ENCODE data around the gene DSCAML1. TPM values are rescaled to one million over a fixed set of nuclear protein-coding genes. Genes with fewer than 3 reads are reported as not detected.

The DSCAML1 gene
- total RNA-seq, 1 donor from 2014 or later, result 0.16 TPM

DNA sequence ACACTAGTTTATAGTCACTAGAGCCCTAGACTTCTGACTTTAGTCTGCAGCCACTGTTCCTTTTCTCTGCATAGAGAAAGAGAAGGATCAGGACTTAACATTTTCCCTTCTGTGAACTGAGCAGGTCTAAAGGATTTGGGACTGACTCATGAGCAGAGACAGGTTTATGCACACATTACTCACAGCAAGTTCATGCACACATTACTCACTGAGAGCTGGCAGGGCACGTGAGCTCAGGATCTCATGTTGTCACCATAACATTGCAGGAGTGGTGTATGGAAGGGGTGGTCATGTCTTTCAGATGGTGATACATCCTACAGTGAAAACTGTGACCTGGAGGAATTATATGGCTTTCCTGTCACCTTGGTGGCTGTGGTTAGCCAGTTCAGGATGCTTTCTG, 413.0 kb downstream of the DSCAML1 start:
- Mint-ChIP-seq H3K4me3 (ENCODE audit: unreplicated experiment) (peak overlapping the region; percentile 5), H3K36me3 (ENCODE audit: low read depth, unreplicated experiment) (peaks cover 37% of the 10 kb centered on the region), H3K4me1 (ENCODE audit: low read depth, unreplicated experiment) (peaks cover 18% of the 10 kb centered on the region), H3K27me3 (ENCODE audit: low read depth, unreplicated experiment) (no peaks in the 10 kb centered on the region), H3K9me3 (ENCODE audit: unreplicated experiment) (peaks cover 2% of the 10 kb centered on the region), H3K27ac (ENCODE audit: unreplicated experiment) (peak overlapping the region; percentile 43)
- peaks cover 19% of the 10 kb centered on the region for H4K20me1 ChIP-seq (ENCODE audit: insufficient read depth, low read length)
- H3K9me3 ChIP-seq (ENCODE audit: insufficient read depth, low read depth, low read length), result no peaks in the 10 kb centered on the region
- no peak overlapping the region for H3K4me3 ChIP-seq (ENCODE audit: insufficient read depth, low read depth, low read length)
- TF ChIP-seq, protein P1, sequence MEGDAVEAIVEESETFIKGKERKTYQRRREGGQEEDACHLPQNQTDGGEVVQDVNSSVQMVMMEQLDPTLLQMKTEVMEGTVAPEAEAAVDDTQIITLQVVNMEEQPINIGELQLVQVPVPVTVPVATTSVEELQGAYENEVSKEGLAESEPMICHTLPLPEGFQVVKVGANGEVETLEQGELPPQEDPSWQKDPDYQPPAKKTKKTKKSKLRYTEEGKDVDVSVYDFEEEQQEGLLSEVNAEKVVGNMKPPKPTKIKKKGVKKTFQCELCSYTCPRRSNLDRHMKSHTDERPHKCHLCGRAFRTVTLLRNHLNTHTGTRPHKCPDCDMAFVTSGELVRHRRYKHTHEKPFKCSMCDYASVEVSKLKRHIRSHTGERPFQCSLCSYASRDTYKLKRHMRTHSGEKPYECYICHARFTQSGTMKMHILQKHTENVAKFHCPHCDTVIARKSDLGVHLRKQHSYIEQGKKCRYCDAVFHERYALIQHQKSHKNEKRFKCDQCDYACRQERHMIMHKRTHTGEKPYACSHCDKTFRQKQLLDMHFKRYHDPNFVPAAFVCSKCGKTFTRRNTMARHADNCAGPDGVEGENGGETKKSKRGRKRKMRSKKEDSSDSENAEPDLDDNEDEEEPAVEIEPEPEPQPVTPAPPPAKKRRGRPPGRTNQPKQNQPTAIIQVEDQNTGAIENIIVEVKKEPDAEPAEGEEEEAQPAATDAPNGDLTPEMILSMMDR (IDR thresholded peaks at IDR 0.05; ENCODE audit: insufficient read depth, low read depth, low read length), result no peak
- no peak for TF ChIP-seq EZH2 (IDR thresholded peaks at IDR 0.05; ENCODE audit: insufficient read depth, low read length)
- no peaks in the 10 kb centered on the region for H3K79me2 ChIP-seq (ENCODE audit: insufficient read depth, low read length)
- H3K9ac ChIP-seq (ENCODE audit: low read length), result peak overlapping the region; percentile 13
- no peak overlapping the region for H2AFZ ChIP-seq (ENCODE audit: low read depth, low read length)
- H3K27me3 ChIP-seq (ENCODE audit: insufficient read depth, low read length), result no peaks in the 10 kb centered on the region
- H3K36me3 ChIP-seq (ENCODE audit: insufficient read depth, low read length), result peaks cover 19% of the 10 kb centered on the region
- peak overlapping the region; percentile 62 for H3K27ac ChIP-seq (ENCODE audit: low read depth, low read length)
- peak overlapping the region; percentile 2 for H3K4me2 ChIP-seq (ENCODE audit: low read length)
- FAIRE-seq (peak; percentile 96), DNase-seq (ENCODE audit: low read depth) (peak; percentile 84)
- H3K4me1 ChIP-seq (ENCODE audit: insufficient read depth, low read length), result peaks cover 22% of the 10 kb centered on the region

DNA sequence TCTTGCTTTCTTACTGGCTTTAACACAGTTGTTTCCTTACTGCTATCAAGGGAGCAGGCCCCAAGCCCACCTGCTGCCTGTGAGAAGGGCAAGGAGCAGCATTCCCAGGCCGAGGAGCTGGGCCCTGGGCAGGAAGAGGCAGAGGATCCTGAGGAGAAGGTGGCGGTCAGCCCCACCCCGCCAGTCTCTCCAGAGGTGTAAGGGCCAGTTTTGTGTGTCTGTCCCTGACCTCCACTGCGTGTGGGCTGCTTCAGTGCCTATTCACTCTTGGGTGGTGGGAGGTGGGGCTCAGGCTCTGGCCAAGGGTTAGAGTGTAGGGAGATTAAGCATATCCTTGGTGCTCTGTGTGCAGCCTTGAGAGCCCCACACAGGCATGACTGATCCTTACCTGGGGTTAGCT, 414.3 kb downstream of the DSCAML1 start:
- H3K9ac ChIP-seq (ENCODE audit: low read length), result no peak overlapping the region
- H3K4me1 Mint-ChIP-seq (ENCODE audit: low read depth, unreplicated experiment), result peaks cover 10% of the 10 kb centered on the region
- H3K4me1 ChIP-seq (ENCODE audit: insufficient read depth, low read length), result peaks cover 13% of the 10 kb centered on the region
- H3K27me3 ChIP-seq (ENCODE audit: insufficient read depth, low read length), result no peaks in the 10 kb centered on the region
- no peak for TF ChIP-seq EZH2 (IDR thresholded peaks at IDR 0.05; ENCODE audit: insufficient read depth, low read length)
- TF ChIP-seq, protein P1 (IDR thresholded peaks at IDR 0.05; ENCODE audit: insufficient read depth, low read depth, low read length), result no peak
- H3K4me2 ChIP-seq (ENCODE audit: low read length), result no peak overlapping the region
- no peak overlapping the region for H3K4me3 ChIP-seq (ENCODE audit: insufficient read depth, low read depth, low read length)
- H3K27ac ChIP-seq (ENCODE audit: low read depth, low read length), result no peak overlapping the region
- H3K36me3 ChIP-seq (ENCODE audit: insufficient read depth, low read length), result peaks cover 19% of the 10 kb centered on the region
- H3K36me3 Mint-ChIP-seq (ENCODE audit: low read depth, unreplicated experiment), result peaks cover 39% of the 10 kb centered on the region
- H4K20me1 ChIP-seq (ENCODE audit: insufficient read depth, low read length), result peaks cover 19% of the 10 kb centered on the region
- H3K9me3 ChIP-seq (ENCODE audit: insufficient read depth, low read depth, low read length), result no peaks in the 10 kb centered on the region
- no peak overlapping the region for H2AFZ ChIP-seq (ENCODE audit: low read depth, low read length)
- H3K9me3 Mint-ChIP-seq (ENCODE audit: unreplicated experiment), result peaks cover 2% of the 10 kb centered on the region
- no peaks in the 10 kb centered on the region for H3K27me3 Mint-ChIP-seq (ENCODE audit: low read depth, unreplicated experiment)
- DNase-seq (ENCODE audit: low read depth) (no peak), FAIRE-seq (no peak)
- H3K4me3 Mint-ChIP-seq (ENCODE audit: unreplicated experiment), result no peak overlapping the region
- no peak overlapping the region for H3K27ac Mint-ChIP-seq (ENCODE audit: unreplicated experiment)
- no peaks in the 10 kb centered on the region for H3K79me2 ChIP-seq (ENCODE audit: insufficient read depth, low read length)

DNA sequence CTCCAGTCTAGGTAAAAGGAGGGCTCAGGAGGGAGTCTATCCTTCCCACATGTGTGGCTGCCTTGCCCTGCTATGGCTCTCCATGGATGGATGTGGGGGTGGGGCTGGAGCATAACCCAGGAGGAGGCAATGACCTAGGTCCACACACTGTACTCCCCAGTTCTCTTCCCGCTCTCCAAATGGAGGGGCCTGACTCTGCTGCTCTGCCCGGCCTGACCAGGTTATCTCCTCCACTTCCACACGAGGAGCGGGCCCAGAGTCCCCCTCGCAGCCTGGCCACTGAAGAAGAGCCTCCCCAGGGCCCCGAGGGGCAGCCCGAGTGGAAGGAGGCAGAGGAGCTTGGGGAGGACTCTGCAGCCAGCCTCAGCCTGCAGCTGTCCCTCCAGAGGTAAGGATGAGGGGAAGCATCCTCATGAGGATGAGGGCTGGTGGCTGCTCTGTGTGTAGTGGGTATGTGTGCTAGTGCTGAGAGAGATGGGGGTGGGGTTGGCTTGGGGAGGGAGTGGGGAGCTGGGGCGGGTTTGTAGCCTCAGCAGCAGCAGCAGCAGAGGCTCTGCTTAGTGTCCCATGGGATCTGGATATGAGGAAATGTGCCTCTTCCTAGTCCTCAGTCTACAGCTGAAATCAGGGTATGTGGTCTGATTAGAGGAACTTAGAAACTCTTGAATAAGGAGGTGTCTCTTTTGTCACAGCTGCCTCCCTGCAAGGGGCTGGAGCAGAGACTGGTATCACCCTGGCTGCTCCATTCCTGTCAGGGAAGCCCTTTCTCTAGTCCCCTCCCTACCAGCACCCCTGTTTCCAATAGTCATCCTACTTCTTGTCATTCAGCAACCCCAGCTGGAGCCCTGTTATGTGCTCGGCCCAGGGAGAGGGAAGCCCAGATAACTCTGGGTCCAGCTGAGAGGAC, 415.3 kb downstream of the DSCAML1 start:
- H3K4me1 ChIP-seq (ENCODE audit: insufficient read depth, low read length), result peaks cover 13% of the 10 kb centered on the region
- no peaks in the 10 kb centered on the region for H3K9me3 ChIP-seq (ENCODE audit: insufficient read depth, low read depth, low read length)
- no peak overlapping the region for H3K4me2 ChIP-seq (ENCODE audit: low read length)
- no peak overlapping the region for H2AFZ ChIP-seq (ENCODE audit: low read depth, low read length)
- FAIRE-seq, result no peak
- Mint-ChIP-seq H3K27me3 (ENCODE audit: low read depth, unreplicated experiment) (no peaks in the 10 kb centered on the region), H3K4me3 (ENCODE audit: unreplicated experiment) (no peak overlapping the region), H3K4me1 (ENCODE audit: low read depth, unreplicated experiment) (peaks cover 10% of the 10 kb centered on the region), H3K36me3 (ENCODE audit: low read depth, unreplicated experiment) (peaks cover 40% of the 10 kb centered on the region), H3K9me3 (ENCODE audit: unreplicated experiment) (peaks cover 2% of the 10 kb centered on the region), H3K27ac (ENCODE audit: unreplicated experiment) (no peak overlapping the region)
- TF ChIP-seq, protein P1 (IDR thresholded peaks at IDR 0.05; ENCODE audit: insufficient read depth, low read depth, low read length), result no peak
- TF ChIP-seq EZH2 (IDR thresholded peaks at IDR 0.05; ENCODE audit: insufficient read depth, low read length), result no peak
- H3K4me3 ChIP-seq (ENCODE audit: insufficient read depth, low read depth, low read length), result no peak overlapping the region
- DNase-seq (ENCODE audit: low read depth), result no peak
- no peak overlapping the region for H3K9ac ChIP-seq (ENCODE audit: low read length)
- no peaks in the 10 kb centered on the region for H3K79me2 ChIP-seq (ENCODE audit: insufficient read depth, low read length)
- peaks cover 21% of the 10 kb centered on the region for H4K20me1 ChIP-seq (ENCODE audit: insufficient read depth, low read length)
- peaks cover 12% of the 10 kb centered on the region for H3K36me3 ChIP-seq (ENCODE audit: insufficient read depth, low read length)
- H3K27me3 ChIP-seq (ENCODE audit: insufficient read depth, low read length), result no peaks in the 10 kb centered on the region
- no peak overlapping the region for H3K27ac ChIP-seq (ENCODE audit: low read depth, low read length)
